NOMO-1 treated with DMSO at 0.1 percent for 48 hours (cell line): ENCODE measurements around the gene PREX1.
"Not testable (repeated sequence)": the region's sequence is repeated elsewhere in the genome, so short reads cannot be mapped to it uniquely, and the experiment has no call there.

Experiments
- DNase-seq: peaks from one replicate; lab custom pipeline; 2025; ENCODE audit not compliant: unreplicated experiment; lab: John Stamatoyannopoulos, UW

Gene PREX1

DNA sequence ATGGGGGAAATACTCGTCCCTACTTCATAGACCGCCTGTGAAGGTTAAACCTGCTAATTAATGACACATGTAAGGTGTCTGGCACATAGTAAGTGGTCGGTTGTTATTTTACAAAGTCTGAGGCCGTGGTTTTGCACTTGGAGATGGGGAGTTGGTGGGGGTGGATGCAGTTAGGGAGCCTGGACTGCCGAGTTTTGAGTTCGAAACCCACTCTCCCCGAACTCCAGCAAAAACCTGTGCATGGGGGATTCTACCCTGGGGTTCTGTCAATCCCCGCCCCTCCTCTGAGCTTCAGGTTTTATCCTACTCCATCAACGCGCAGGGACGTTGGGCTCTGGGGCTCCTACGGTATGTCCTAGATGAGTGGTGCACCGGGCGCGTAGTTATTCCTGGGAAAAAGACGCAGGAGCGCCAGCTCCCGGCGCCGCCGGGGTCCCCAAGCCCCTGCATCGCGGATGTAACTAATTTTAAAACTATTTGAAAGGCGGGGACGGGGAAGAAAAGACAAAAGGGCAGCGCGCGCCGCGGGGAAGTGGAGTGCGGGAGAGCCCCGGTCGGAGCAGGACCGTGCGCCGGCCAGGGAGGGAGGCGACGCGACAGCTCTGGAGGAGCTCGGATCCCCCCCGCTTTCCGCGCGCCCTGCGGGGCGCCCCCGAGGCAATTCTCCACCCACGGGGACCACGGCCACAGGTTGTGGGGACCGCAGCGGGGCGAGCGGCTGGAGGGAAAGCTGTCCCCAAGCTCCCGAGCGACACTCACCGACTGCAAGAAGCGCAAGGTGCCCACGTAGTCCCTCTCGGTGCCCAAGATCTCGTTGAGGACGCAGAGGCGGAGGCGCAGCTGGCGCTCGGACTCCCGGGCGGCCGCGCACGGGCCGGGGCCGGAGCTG is 672 bp downstream of the PREX1 start:
- no peak for DNase-seq

DNA sequence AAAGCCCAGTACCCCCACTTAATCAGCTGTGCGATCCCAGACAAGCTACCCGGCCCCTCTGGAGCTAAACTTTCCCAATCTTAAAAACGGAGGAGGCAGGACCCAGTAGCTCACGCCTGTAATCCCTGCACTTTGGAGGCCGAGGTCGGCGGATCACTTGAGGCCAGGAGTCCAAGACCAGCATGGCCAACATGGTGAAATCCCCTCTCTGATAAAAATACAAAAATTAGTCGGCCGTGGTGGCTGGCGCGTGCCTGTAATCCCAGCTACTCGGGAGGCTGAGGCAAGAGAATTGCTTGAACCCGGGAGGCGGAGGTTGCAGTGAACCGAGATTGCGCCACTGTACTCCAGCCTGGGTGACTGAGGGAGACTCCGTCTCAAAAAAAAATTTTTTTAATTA is 1.3 kb downstream of the PREX1 start:
- not testable (repeated sequence) for DNase-seq

DNA sequence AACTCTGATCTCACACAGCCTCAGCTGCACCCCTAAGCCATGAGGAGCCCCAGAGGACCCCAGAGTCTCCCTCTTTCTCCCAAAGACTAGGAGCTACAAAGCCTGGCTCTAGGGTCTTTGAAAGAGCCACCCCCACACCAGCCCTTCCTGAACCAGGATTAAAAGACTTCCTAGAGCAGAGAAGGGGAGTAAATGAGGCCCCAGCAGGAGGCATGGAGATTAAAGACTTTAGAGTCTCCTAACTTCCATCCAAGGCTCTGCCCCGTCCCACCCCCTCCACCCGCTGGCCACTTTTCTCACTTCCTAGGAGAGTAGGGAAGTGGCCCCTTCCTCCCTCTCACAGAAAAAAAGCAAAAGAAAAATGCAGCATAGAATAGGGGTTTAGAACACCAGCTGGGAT is 1.7 kb downstream of the PREX1 start:
- no peak for DNase-seq

DNA sequence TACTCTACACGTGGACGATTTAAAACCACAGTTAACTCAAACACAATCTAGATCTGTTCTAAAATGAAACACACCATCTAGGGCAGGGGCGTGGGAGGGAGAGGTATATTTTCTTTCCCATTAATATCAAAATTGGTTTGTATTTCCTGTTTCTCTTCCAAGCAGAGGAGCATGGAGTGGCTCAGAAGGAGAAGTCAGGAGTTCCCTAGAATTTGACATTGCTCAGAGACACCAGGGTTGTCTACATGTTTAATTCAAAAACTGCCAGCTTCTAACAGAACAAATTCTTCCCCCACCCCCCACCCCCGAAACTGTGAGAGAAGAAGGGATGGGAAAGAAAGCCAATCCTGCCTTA is 2.3 kb downstream of the PREX1 start:
- DNase-seq = no peak

DNA sequence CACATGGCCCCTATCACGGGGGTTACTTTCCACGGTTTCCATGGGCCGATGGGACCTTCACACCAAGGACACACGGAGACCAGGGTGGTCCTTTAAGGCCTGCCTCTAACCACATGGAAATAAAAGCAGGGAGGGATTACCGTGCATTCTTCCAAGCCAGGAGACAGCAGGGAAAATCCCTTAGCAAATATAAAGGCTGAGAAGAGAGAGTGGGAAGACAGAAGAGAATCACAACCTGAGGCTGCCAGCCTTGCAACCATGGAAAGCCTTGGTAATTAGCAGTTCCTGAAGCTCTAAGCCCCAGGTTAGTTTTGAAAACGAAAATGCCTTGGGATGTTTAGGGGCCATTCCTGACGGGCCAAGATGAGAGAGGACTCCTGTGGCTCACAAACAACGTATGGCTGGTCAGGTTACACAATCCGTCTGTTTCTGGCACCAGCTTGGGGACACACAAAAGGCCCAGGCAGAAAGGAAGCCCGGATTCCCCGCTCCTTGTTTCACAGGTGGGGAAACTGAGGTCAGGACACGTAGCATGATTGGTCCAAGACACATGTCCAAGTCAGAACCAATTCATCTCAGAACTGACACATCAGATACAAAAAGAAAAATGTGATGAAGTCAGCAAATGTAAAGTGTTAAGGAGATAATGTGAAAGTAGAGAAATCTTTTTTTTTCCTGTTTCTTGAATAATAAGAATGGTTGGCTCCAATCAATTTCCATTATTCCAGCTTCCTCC is 2.8 kb downstream of the PREX1 start:
- DNase-seq = no peak

DNA sequence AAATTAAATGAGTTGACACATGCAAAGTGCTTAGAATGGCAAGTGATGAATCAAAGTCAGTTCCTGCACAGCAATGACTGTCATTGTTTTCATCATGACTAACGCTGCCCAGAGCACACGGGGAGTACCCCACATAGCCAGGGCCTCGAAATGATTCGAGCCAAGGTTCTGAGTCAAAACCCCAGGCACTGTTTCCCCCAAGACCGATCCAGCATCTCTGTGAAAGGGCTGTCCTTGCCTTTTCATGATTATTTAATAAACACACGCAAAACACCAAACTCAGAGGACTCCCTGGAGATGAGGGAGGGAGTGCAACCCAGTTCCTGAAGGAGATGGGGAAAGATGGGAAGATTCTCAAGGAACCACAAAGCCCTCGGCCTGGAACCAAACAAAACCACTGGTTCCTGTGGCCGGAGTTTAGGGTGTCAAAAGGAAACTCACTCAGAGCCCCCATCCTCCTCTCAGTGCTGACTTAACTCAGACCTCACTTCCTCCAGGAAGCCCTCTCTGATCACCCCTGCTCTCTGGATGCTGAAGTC is 3.8 kb downstream of the PREX1 start:
- peak; percentile 32 for DNase-seq

DNA sequence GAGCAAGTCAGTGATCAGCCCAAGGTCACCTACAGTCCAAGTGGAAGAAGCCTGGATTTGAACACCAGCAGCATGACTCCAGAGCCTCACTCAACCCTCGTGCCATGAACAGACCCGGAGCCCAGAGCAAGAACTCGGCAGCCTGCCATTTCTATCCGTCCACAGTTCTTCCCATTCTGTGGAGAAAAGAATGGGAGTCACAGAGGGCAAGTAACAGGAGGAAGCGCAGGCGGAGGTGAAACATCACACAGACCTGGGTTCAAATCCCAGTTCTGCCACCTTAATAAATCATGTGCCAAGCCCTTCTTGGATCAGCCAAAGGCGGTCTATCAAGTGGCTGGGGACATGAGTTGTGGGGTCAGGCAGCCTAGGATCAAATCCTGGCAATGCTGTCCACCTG is 4.3 kb downstream of the PREX1 start:
- DNase-seq = no peak

DNA sequence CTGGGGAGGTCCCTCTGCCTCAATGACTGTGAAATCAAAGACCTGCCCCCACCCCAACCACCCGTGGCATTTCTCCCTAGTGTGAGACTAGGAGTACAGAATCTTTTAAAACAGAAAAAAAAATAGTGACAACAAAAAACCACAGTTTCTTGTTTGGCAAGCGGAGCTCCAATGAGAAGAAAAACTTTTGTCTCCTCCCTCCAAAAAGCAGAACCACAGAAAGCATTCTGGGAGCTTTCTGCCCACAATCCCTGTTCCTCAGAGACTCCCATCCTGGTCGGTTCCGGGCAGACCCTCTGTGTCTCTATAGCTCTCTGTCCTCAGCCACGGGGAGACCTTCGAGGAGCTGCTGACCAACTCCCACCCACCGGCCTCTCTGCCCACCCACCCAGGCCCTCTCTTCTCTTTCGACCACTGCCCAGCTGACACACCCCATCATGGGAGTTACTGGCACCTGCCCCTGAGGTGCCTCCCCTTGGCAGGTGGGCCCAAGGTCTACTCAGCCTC is 4.9 kb downstream of the PREX1 start:
- DNase-seq = peak; percentile 56

DNA sequence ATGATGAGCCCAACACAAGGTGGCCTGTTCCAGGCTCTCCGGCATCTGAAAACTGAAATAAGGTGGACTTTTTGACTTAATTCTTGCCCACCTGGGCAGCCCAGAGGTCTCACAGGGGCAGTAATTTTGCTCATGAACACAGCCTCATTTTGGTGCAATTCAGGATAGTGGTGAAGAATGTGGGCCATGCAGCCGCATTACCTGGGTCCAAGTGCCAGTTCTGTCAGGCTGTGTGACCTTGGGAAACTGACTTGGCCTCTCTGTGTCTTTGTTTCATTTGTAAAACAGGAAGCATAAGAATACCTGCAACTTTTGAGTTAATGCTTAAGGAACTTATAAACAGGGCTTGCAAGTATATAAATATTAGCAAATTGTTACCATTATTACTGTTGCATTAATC is 5.6 kb downstream of the PREX1 start:
- no peak for DNase-seq

DNA sequence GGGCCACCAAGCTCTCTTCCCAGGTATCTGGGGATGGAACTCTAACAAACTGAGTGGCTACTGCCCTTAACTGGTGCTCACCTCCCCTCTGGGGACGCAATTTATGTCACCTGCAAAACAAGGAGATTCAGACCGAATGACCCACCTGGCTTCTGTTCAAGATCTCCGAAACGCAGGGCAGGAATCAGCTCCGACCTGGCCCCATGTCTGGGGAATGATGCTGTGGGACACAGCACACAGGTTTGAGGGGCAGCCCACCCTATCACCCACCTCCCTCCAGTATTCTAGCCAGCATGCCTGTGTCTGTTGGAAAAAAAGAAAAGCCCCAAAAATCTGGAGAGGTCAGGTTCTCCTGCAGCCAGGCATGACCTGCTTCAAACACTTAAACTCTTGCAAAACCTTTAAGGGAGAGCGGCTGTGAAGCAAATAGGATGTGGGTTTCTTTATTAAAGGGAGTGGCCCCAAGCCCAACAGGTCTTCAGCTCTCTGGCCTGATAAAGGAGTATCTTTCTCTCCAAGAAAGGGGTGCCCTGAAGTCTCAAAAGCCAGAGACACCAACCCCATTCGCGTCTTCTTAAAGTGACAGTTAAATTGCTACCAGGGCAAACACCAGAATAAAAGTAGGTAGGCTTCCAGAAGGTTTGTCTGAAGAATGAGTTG is 6.4 kb downstream of the PREX1 start:
- peak; percentile 84 for DNase-seq

DNA sequence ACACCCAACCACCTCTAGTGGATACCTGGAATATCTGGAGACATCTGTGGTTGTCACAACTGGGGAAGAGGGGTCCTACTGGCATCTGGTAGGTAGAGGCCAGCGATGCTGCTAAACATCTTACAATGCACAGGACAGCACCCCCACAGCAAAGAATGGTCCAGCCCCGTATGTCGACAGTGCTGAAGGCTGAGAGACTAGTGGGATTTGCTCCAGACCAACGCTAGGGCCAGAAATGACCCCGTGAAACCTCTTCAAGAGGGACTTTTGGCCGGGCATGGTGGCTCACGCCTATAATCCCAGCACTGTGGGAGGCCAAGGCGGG is 7.2 kb downstream of the PREX1 start:
- DNase-seq = no peak

DNA sequence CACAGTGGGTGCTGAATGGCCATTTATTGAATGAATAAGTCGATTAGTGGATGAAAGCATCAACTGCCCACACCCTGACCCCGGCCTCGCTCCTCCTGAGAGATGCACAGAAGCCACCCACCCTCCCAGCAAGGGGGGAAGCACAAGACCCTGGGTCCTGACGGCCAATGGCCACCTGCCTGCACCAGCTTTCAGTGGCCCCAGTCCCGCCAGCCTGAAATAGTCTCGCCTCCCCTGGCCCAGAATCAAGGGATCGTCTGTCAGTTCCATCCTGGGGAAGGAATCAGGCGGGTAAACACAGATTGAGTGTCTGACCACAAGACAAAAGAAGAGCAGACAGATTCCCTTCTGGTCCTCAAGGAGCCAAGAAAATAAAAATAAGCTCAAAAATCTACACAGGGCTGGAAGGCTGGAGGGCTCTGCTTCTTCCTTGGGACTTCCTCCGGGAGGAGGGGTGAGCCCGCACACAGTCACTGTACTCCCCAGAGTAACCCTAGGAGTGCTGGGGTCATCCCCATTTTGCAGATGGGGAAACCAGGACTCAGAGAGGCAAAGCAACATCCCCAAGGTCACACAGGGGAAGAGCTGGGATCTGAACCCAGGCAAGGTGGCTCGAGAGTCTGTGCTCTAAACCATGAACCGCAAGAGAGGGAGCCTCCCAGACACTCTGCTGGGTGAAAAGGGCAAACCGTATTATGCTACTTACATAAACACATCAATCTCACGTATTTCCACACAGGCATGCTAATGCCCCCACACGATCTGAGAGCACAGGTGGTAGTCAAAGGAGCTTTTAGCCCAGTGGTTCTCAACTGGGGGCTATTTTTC is 7.8 kb downstream of the PREX1 start:
- peak; percentile 24 for DNase-seq

DNA sequence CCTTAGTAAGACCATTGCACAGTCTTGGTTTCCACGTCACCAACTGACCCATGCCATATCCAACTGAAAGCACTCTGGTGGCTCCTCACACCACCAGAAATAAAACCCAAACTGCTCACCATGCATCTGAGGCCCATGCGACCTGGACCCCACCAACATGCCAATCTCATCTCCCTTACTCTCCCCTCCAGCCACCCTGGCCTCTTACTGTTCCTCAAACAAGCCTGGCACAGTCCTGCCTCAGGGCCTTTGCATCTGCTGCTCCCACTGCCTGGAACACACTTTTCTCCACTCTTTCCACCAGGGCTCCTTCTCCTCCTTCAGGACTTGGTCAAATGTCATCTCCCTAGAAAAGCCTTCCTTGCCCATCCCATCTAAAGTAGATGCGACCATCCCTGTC is 8.7 kb downstream of the PREX1 start:
- no peak for DNase-seq

DNA sequence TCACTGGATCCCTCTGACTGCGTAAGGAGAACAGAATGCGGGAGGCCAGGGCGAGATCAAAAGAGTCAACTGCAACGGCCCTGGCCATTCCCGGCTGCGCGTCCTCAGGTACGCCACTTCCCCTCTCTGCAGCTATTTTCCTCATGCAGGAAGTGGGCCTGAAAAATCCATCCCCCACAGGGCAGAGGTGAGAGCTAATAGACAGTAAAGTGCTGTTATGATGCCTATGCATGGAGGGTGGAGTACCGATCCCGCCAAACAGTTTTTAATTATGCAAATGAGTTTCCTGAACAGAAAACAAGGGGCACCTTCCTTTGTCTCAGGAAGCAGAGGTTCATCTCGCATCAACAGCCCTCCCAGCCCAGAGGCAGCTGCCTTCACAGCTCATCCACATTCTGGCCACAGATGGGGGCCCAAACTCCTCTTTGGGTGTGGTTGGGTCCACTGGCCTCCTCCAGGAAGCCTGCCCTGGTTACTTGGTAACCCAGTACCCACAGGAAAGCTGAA is 9.3 kb downstream of the PREX1 start:
- no peak for DNase-seq

DNA sequence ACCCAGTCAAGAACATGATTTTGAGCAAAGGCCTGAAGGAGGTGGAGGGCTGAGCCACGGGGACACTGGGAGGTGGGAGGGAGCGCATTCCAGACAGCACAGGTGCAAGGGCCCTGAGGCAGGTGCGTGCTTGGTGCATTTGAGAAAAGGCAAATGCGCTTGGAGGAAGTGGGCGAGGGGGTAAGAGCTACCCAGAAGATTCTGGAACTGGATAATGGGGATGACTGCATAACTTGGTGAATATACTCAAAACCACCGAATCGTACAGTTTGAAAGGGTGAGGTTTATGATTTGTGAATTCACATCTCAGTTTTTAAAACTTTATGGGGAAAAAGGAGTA is 9.8 kb downstream of the PREX1 start:
- no peak for DNase-seq

DNA sequence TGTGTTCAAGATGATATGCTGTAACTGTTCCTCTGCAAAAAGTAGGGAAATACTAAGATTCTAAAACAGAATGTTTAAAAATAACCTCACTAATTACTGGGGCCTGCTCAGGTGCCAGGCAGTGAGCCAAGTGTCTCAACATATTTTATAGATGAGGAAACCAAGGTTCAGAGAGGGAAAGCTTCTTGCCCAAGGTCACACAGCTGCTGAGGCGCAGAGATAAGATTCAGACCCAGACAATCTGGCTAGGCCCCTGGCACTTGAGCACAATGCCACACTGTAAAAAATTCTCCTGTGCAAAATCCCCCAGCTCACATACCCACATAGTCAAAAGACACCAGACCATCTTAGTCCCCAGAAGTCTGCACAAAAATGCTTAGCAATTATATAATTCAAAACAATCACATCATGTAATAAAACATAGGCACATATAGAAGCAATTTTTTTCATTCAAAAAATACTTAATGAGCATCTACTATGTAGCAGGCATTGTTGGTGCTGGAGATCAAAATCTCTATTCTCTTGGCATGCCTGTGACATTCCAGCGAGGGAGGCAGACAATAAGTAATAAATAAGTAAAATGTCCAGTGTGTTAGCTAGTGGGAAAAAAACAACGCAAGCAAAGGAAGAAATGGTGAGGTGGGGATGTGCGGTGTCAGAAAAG is 10.3 kb downstream of the PREX1 start:
- DNase-seq = peak; percentile 41

DNA sequence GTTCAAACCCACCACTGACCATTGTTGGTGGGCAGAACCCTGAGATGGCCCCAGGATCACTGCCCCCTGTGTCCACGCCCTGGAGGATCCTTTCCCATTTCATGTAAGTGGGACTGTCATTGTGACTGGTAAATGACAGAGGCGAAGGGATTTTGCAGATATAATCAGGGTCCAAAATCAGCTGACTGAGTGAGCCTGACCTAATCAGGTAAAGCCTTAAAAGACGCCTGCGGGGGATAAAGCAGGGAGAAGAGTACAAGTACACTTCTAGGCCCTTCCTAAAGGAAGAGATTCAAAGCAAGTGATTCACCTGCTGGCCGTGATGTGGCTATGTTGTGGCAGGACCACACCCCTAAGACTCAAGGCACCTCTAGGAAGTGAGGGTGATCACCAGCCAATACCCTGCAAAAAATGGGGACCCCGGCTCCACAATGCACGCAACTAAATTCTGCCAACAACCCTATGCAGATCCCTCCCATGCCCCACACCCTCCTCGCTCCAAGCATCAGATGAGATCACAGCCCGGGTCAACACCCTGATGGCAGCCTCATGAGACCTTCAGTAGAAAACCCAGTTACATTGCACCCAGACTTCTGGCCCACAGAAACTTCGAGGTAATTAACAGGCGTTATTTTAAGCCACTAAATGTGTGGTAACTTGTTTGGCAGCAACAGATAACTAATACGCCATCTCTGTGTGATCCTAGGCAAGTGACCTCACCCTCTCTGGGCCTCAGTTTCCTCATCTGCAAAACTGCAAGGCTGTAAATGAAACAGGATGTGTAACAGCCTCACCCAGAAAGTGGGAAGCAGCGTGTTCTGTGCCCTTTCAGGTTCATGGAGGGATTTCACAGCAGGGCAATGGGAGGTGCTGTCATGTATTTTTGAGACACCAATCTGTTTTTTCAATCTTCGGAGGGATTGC is 11.3 kb downstream of the PREX1 start:
- DNase-seq = no peak

DNA sequence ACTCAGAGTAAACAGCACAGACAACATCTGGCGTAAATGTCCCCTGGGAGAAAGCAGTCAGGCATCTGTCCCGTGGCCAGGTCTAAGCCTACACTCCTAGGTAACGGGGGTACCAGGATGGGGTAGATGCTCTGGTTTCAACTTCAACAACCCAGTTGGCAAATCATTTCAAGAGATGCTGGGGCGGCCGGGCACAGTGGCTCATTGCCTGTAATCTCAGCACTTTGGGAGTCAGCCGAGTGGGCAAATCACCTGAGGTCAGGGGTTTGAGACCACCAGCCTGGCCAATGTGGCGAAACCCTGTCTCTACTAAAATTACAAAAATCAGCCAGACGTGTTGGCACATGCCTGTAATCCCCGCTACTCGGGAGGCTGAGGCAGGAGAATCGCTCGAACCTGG is 12.3 kb downstream of the PREX1 start:
- DNase-seq = no peak

DNA sequence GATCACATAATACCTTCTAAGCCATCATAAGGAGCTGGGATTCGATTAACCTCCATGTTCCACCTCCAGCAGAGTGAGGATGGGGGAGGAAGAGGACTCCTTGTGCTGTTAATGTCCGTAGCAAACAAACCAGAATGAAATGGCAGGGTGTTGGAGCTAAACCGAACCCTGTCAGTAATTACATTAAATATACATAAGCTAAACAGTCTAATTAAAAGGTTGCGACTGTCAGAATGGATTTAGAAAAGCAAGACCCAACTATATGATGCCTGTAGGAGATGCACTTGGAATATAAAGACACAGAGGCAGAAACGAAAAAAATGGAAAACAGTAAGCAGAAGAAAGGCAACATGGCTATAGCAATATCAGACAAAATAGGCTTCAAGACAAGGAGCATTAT is 13.2 kb downstream of the PREX1 start:
- DNase-seq = no peak
